Measurements from ENCODE around the gene HELZ. TPM values are rescaled to one million over a fixed set of nuclear protein-coding genes. Genes with fewer than 3 reads are reported as not detected.
A peak's percentile ranks its signal among the peaks of the same experiment; 100 is the strongest.

HELZ gene
- total RNA-seq, 1 donor from 2014 or later: 53.4 TPM

- no peak for TF ChIP-seq CTCF (IDR thresholded peaks at IDR 0.05; ENCODE audit: insufficient read depth, low read depth, low read length)
- no peak for TF ChIP-seq EZH2 (IDR thresholded peaks at IDR 0.05; ENCODE audit: insufficient read depth, low read length)
- Histone ChIP-seq H3K36me3 (ENCODE audit: insufficient read depth, low read length) (no peaks in the 10 kb centered on the region), H3K9me3 (ENCODE audit: insufficient read depth, low read depth, low read length) (no peaks in the 10 kb centered on the region), H3K4me2 (ENCODE audit: low read length) (no peak overlapping the region), H3K27ac (ENCODE audit: low read depth, low read length) (no peak overlapping the region), H3K4me3 (ENCODE audit: insufficient read depth, low read depth, low read length) (no peak overlapping the region), H4K20me1 (ENCODE audit: insufficient read depth, low read length) (no peaks in the 10 kb centered on the region), H3K4me1 (ENCODE audit: insufficient read depth, low read length) (no peaks in the 10 kb centered on the region), H3K79me2 (ENCODE audit: insufficient read depth, low read length) (no peaks in the 10 kb centered on the region), H2AFZ (ENCODE audit: low read depth, low read length) (no peak overlapping the region), H3K9ac (ENCODE audit: low read length) (no peak overlapping the region), H3K27me3 (ENCODE audit: insufficient read depth, low read length) (peaks cover 2% of the 10 kb centered on the region)
- FAIRE-seq (peak; percentile 73), DNase-seq (ENCODE audit: low read depth) (peak; percentile 39)
- Mint-ChIP-seq H3K36me3 (ENCODE audit: low read depth, unreplicated experiment) (no peaks in the 10 kb centered on the region), H3K4me1 (ENCODE audit: low read depth, unreplicated experiment) (no peaks in the 10 kb centered on the region), H3K9me3 (ENCODE audit: unreplicated experiment) (no peaks in the 10 kb centered on the region), H3K27me3 (ENCODE audit: low read depth, unreplicated experiment) (peaks cover 30% of the 10 kb centered on the region), H3K27ac (ENCODE audit: unreplicated experiment) (no peak overlapping the region), H3K4me3 (ENCODE audit: unreplicated experiment) (no peak overlapping the region)
These were observed 218.7 kb downstream of the HELZ start for GRCh38 chr17:67026341-67026740.

GRCh38 chr17:67025216-67025792 is 219.7 kb downstream of the HELZ start:
- Mint-ChIP-seq H3K4me1 (ENCODE audit: low read depth, unreplicated experiment) (no peaks in the 10 kb centered on the region), H3K4me3 (ENCODE audit: unreplicated experiment) (no peak overlapping the region), H3K27ac (ENCODE audit: unreplicated experiment) (no peak overlapping the region), H3K36me3 (ENCODE audit: low read depth, unreplicated experiment) (no peaks in the 10 kb centered on the region), H3K27me3 (ENCODE audit: low read depth, unreplicated experiment) (peaks cover 33% of the 10 kb centered on the region), H3K9me3 (ENCODE audit: unreplicated experiment) (no peaks in the 10 kb centered on the region)
- Histone ChIP-seq H3K9me3 (ENCODE audit: insufficient read depth, low read depth, low read length) (no peaks in the 10 kb centered on the region), H4K20me1 (ENCODE audit: insufficient read depth, low read length) (no peaks in the 10 kb centered on the region), H3K4me1 (ENCODE audit: insufficient read depth, low read length) (no peaks in the 10 kb centered on the region), H3K4me2 (ENCODE audit: low read length) (no peak overlapping the region), H3K27ac (ENCODE audit: low read depth, low read length) (no peak overlapping the region), H3K9ac (ENCODE audit: low read length) (no peak overlapping the region), H3K79me2 (ENCODE audit: insufficient read depth, low read length) (no peaks in the 10 kb centered on the region), H3K36me3 (ENCODE audit: insufficient read depth, low read length) (no peaks in the 10 kb centered on the region), H2AFZ (ENCODE audit: low read depth, low read length) (no peak overlapping the region), H3K27me3 (ENCODE audit: insufficient read depth, low read length) (peaks cover 2% of the 10 kb centered on the region), H3K4me3 (ENCODE audit: insufficient read depth, low read depth, low read length) (no peak overlapping the region)
- no peak for DNase-seq (ENCODE audit: low read depth)
- TF ChIP-seq EZH2 (IDR thresholded peaks at IDR 0.05; ENCODE audit: insufficient read depth, low read length) (no peak), CTCF (IDR thresholded peaks at IDR 0.05; ENCODE audit: insufficient read depth, low read depth, low read length) (no peak)
- no peak for FAIRE-seq

DNA sequence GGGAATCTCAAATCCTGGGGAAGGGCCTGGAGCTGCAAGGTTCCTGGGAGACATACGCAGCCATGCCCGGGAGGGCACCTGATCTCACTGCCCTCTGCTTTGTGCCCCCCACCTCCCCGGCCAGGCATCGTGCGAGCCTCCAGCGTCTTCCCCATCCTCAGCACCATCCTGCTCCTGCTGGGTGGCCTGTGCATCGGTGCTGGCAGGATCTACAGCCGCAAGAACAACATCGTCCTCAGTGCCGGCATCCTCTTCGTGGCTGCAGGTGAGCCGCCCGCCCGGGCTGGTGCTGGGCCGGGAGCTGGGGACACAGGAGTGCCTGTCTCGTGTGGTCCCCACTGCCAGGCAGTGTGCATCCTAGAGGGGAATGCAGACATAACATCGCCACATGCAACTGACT is 220.3 kb downstream of the HELZ start:
- H3K79me2 ChIP-seq (ENCODE audit: insufficient read depth, low read length): no peaks in the 10 kb centered on the region
- Mint-ChIP-seq H3K36me3 (ENCODE audit: low read depth, unreplicated experiment) (no peaks in the 10 kb centered on the region), H3K4me1 (ENCODE audit: low read depth, unreplicated experiment) (no peaks in the 10 kb centered on the region), H3K9me3 (ENCODE audit: unreplicated experiment) (no peaks in the 10 kb centered on the region), H3K27ac (ENCODE audit: unreplicated experiment) (no peak overlapping the region), H3K4me3 (ENCODE audit: unreplicated experiment) (no peak overlapping the region), H3K27me3 (ENCODE audit: low read depth, unreplicated experiment) (peaks cover 32% of the 10 kb centered on the region)
- TF ChIP-seq CTCF (IDR thresholded peaks at IDR 0.05; ENCODE audit: insufficient read depth, low read depth, low read length) (no peak), EZH2 (IDR thresholded peaks at IDR 0.05; ENCODE audit: insufficient read depth, low read length) (no peak)
- H4K20me1 ChIP-seq (ENCODE audit: insufficient read depth, low read length): no peaks in the 10 kb centered on the region
- no peak for FAIRE-seq
- H3K4me3 ChIP-seq (ENCODE audit: insufficient read depth, low read depth, low read length): no peak overlapping the region
- no peaks in the 10 kb centered on the region for H3K36me3 ChIP-seq (ENCODE audit: insufficient read depth, low read length)
- no peak overlapping the region for H2AFZ ChIP-seq (ENCODE audit: low read depth, low read length)
- peaks cover 2% of the 10 kb centered on the region for H3K27me3 ChIP-seq (ENCODE audit: insufficient read depth, low read length)
- H3K9me3 ChIP-seq (ENCODE audit: insufficient read depth, low read depth, low read length): no peaks in the 10 kb centered on the region
- no peak for DNase-seq (ENCODE audit: low read depth)
- H3K9ac ChIP-seq (ENCODE audit: low read length): no peak overlapping the region
- H3K4me2 ChIP-seq (ENCODE audit: low read length): no peak overlapping the region
- no peak overlapping the region for H3K27ac ChIP-seq (ENCODE audit: low read depth, low read length)
- H3K4me1 ChIP-seq (ENCODE audit: insufficient read depth, low read length): no peaks in the 10 kb centered on the region
